ENCODE data around the gene TRIM38. TPM values are rescaled to one million over a fixed set of nuclear protein-coding genes. Genes with fewer than 3 reads are reported as not detected.
"Not testable (repeated sequence)": the region's sequence is repeated elsewhere in the genome, so short reads cannot be mapped to it uniquely, and the experiment has no call there.

Gene TRIM38
- total RNA-seq, 4 donors from 2014 or later, result 9.4 to 14.4 (median 9.9) TPM

DNA sequence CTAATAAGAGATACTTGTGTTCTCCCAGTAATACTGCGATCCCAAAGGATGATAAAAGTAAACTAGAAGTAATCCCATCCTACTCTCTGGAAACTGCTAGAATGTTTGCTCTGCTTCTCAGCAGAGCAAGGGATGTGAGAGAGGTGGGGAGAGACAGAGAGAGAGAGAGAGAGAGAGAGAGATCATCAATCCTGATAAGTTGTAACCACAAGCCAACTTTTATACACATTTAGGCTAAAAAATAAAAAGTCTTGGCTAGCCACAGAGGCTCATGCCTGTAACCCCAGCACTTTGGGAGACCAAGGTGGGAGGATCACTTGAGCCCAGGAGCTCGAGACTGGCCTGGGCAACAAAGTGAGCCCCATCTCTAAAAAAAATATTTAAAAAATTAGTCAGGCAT, 16.0 kb upstream of the TRIM38 start:
- TF ChIP-seq EP300 (IDR thresholded peaks at IDR 0.05; ENCODE audit: low read depth) (no peak), POLR2A (IDR thresholded peaks at IDR 0.05) (no peak), POLR2AphosphoS5 (IDR thresholded peaks at IDR 0.05) (no peak)
- TF ChIP-seq, protein P1, sequence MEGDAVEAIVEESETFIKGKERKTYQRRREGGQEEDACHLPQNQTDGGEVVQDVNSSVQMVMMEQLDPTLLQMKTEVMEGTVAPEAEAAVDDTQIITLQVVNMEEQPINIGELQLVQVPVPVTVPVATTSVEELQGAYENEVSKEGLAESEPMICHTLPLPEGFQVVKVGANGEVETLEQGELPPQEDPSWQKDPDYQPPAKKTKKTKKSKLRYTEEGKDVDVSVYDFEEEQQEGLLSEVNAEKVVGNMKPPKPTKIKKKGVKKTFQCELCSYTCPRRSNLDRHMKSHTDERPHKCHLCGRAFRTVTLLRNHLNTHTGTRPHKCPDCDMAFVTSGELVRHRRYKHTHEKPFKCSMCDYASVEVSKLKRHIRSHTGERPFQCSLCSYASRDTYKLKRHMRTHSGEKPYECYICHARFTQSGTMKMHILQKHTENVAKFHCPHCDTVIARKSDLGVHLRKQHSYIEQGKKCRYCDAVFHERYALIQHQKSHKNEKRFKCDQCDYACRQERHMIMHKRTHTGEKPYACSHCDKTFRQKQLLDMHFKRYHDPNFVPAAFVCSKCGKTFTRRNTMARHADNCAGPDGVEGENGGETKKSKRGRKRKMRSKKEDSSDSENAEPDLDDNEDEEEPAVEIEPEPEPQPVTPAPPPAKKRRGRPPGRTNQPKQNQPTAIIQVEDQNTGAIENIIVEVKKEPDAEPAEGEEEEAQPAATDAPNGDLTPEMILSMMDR (IDR thresholded peaks at IDR 0.05), result no peak
- Histone ChIP-seq H3K27ac (no peak overlapping the region), H3K36me3 (no peaks in the 10 kb centered on the region), H3K4me3 (no peak overlapping the region), H3K4me1 (no peaks in the 10 kb centered on the region), H3K9me3 (no peaks in the 10 kb centered on the region), H3K27me3 (no peaks in the 10 kb centered on the region)
- in situ Hi-C loops (cut with MboI; ENCODE audit: low pct_ligation_motif_present in 1 of 4, low pct_unique_long_range_greater_than_20kb in 1 of 4, low sequenced_read_pairs in 3 of 4), result no loop called here
- DNase-seq, result no peak
- intact Hi-C loops (cut with DNase I; ENCODE audit: low total_unique reads), result no loop called here
- WGBS, 2 donors (ENCODE audit: low coverage in 1 of 2), result 77 to 92% methylated on average over 2 of the region's 2 CpGs

DNA sequence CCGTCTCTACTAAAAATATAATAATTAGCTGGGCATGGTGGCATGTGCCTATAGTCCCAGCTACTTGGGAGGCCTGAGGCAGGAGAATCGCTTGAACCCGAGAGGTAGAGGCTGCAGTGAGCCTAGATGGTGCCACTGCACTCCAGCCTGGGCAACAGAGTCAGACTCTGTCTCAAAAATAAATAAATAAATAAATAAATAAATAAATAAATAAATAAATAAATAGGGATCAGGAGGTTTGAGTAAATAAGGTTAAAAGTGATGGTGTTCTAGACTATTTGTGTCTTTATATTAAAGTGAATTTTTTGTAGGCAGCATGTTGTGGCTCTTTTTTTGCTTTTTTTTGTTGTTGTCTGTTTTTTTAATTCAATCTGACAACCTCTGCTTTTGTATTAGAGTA, 15.1 kb upstream of the TRIM38 start:
- in situ Hi-C loops (cut with MboI; ENCODE audit: low pct_ligation_motif_present in 1 of 4, low pct_unique_long_range_greater_than_20kb in 1 of 4, low sequenced_read_pairs in 3 of 4); H3K36me3 ChIP-seq; H3K27me3 ChIP-seq; H3K27ac ChIP-seq; H3K9me3 ChIP-seq; intact Hi-C loops (cut with DNase I; ENCODE audit: low total_unique reads); H3K4me1 ChIP-seq; DNase-seq; H3K4me3 ChIP-seq: not testable (repeated sequence)
- WGBS, 2 donors (ENCODE audit: low coverage in 1 of 2), result 96% methylated on average over 3 of the region's 3 CpGs; no CpG with 5 or more reads in 1 of the 2 donors

DNA sequence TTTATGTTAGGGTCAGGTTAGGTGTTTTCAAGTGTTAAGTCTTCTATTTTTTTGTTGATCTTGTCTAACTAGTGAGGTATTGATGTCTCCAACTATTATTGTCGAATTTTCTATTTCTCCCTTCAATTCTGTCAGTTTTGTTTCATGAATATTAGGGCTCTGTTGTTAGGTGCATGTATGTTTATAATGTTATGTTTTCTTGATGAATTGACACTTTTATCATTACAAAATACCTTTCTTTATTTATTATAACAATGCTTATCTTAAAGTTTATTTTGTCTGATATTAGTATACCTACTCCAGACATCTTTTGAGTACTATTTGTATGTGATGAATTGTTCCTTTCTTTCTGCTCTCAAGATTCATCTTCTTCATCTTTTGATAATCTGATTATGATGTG, 12.9 kb upstream of the TRIM38 start:
- Histone ChIP-seq H3K4me3 (no peak overlapping the region), H3K27me3 (no peaks in the 10 kb centered on the region), H3K27ac (no peak overlapping the region), H3K4me1 (no peaks in the 10 kb centered on the region), H3K36me3 (no peaks in the 10 kb centered on the region), H3K9me3 (no peaks in the 10 kb centered on the region)
- WGBS, 2 donors (ENCODE audit: low coverage in 1 of 2), result 78 to 88% methylated on average over 1 of the region's 1 CpG
- in situ Hi-C loops (cut with MboI; ENCODE audit: low pct_ligation_motif_present in 1 of 4, low pct_unique_long_range_greater_than_20kb in 1 of 4, low sequenced_read_pairs in 3 of 4), result no loop called here
- intact Hi-C loops (cut with DNase I; ENCODE audit: low total_unique reads), result no loop called here
- TF ChIP-seq, protein P1 (IDR thresholded peaks at IDR 0.05), result no peak
- TF ChIP-seq EP300 (IDR thresholded peaks at IDR 0.05; ENCODE audit: low read depth) (no peak), POLR2AphosphoS5 (IDR thresholded peaks at IDR 0.05) (no peak), POLR2A (IDR thresholded peaks at IDR 0.05) (no peak)
- DNase-seq, result no peak

DNA sequence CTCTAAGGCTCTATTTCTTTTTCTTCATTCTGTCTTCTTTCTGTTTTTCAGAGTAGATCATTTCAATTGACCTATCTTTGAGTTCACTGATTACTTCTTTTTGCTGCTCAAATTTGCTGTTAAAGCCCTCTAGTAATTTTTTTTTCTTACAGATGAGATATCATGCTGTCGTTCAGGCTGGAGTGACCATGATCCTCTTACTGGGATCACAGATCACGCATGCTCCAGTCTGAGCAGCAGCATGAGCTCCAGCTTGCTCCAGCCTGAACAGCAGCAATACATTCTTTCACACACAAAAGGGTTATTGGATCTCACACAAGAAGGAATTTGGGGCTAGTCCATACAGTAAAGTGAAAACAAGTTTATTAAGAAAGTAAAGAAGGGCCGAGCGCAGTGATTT, 12.3 kb upstream of the TRIM38 start:
- intact Hi-C loops (cut with DNase I; ENCODE audit: low total_unique reads) (no loop called here), in situ Hi-C loops (cut with MboI; ENCODE audit: low pct_ligation_motif_present in 1 of 4, low pct_unique_long_range_greater_than_20kb in 1 of 4, low sequenced_read_pairs in 3 of 4) (no loop called here)
- 83 to 90% methylated on average over 4 of the region's 4 CpGs for WGBS, 2 donors (ENCODE audit: low coverage in 1 of 2)
- no peak for DNase-seq
- Histone ChIP-seq H3K27me3 (no peaks in the 10 kb centered on the region), H3K4me1 (no peaks in the 10 kb centered on the region), H3K27ac (no peak overlapping the region), H3K9me3 (no peaks in the 10 kb centered on the region), H3K4me3 (no peak overlapping the region), H3K36me3 (no peaks in the 10 kb centered on the region)
- TF ChIP-seq EP300 (IDR thresholded peaks at IDR 0.05; ENCODE audit: low read depth), result no peak
- TF ChIP-seq, protein P1 (IDR thresholded peaks at IDR 0.05), result no peak
- no peak for TF ChIP-seq POLR2AphosphoS5 (IDR thresholded peaks at IDR 0.05)
- no peak for TF ChIP-seq POLR2A (IDR thresholded peaks at IDR 0.05)

DNA sequence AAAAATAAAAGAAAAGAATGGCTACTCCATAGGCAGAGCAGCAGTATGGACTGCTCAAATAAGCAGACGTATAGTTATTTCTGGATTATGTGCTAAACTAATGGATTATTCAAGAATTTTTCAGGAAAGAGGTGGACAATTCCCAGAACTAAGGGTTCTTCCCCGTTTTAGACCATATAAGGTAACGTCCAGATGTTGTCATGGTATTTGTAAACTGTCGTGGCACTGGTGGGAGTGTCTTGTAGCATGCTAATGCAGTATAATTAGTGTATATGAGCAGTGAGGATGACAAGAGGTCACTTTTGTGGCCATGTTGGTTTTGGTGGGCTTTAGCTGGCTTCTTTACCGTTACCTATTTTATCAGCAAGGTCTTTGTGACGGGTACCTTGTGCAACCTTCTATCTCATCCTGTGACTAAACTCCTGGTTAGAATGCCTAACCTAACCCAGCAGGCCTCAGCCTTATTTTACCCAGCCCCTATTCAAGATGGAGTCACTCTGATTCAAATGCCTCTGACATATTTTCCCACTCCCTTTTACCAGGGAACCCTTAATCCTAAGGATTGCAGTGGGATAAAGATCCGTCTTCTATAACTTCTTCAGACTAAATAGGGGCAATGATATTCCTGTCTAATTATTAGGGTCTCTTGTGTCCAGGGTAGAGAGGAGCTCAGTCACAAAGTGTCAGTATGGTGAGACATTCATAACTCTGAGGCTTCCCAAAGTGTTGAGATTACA, 11.1 kb upstream of the TRIM38 start:
- in situ Hi-C loops (cut with MboI; ENCODE audit: low pct_ligation_motif_present in 1 of 4, low pct_unique_long_range_greater_than_20kb in 1 of 4, low sequenced_read_pairs in 3 of 4) (no loop called here), intact Hi-C loops (cut with DNase I; ENCODE audit: low total_unique reads) (no loop called here)
- no peak for DNase-seq
- TF ChIP-seq POLR2A (IDR thresholded peaks at IDR 0.05) (no peak), POLR2AphosphoS5 (IDR thresholded peaks at IDR 0.05) (no peak), EP300 (IDR thresholded peaks at IDR 0.05; ENCODE audit: low read depth) (no peak)
- TF ChIP-seq, protein P1 (IDR thresholded peaks at IDR 0.05), result no peak
- no peaks in the 10 kb centered on the region for H3K36me3 ChIP-seq
- H3K9me3 ChIP-seq, result no peaks in the 10 kb centered on the region
- H3K4me3 ChIP-seq, result no peak overlapping the region
- WGBS, 2 donors (ENCODE audit: low coverage in 1 of 2), result 80 to 88% methylated on average over 5 to 7 of the region's 7 CpGs
- H3K27me3 ChIP-seq, result no peaks in the 10 kb centered on the region
- no peak overlapping the region for H3K27ac ChIP-seq
- no peaks in the 10 kb centered on the region for H3K4me1 ChIP-seq

All from transverse colon (tissue), 4 donors.